GM21526 (cell line): ENCODE results near the gene TRIM16.
"Not testable (repeated sequence)": the region's sequence is repeated elsewhere in the genome, so short reads cannot be mapped to it uniquely, and the experiment has no call there.

Source experiments
- ATAC-seq: cut with Tn5 transposase; IDR thresholded peaks from one replicate; pipeline ENCODE4 v1.9.1; 2021; ENCODE audit warnings: moderate library complexity; ENCODE audit not compliant: unreplicated experiment, low FRiP score

Gene TRIM16

DNA sequence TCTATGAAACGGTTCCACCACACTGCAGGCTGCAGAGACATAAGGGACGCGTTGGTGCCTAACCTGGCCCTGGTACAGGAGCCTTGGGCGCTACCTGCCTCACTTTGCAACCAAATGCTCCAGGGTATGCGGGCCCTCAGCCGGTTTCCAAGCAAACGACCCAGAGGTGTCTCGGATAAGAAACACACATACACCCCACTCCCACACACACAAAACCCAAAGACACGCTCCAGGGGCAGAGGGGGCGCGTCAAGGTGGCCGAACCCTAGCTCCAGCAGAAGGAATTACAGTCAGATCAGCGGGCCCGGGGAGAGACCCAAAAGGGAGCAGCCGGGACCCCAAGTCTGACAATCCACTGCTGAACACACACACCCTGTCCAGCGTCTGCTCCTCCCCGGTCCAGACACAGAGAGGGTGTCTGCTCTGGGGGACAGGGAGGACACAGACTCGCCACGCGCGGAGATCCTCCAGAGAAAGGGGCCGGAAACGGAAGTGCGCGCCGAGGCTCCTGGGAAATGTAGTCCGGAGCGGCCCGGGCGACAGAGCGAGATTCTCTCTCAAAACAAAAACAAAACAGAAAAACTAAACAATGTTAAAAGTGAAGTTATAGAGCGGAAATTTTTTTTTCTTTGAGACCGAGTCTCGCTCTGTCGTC is at the start of gene TRIM16:
Gene TRIM16, minus strand, starts transcription at position 488 of the 655 bp plus-strand sequence. CDS start 32,702 bp downstream, outside the sequence.
- ATAC-seq = peak; percentile 93

DNA sequence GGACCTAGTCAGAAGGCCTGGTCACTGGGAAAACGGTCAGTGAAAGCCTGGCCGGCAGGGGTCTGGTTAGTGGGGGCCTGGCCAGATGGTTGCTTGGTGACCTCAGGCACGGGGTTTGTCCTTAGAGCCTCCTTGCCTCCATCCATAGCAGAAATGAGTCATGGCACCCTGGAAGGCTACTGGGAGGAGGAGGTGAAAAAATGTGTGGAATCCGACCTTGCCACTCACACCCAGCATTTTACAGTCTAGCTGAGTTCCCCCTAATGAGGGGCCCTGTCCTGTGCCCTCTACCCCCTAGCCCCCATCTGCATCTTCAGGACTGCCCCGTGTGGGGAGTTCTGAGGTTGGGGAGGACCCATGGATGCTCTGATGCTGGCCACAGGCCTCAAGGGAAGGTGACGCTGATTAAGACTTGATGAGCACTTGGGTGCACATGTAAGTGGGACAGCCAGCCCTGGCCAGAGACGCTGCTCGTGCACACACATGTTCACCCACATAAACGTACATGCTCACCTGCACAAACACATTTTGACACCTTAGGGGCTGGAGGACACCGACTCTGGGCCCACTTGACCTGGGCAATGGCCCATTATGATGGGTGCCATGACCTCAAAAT is 49.2 kb upstream of the TRIM16 start:
- not testable (repeated sequence) for ATAC-seq

DNA sequence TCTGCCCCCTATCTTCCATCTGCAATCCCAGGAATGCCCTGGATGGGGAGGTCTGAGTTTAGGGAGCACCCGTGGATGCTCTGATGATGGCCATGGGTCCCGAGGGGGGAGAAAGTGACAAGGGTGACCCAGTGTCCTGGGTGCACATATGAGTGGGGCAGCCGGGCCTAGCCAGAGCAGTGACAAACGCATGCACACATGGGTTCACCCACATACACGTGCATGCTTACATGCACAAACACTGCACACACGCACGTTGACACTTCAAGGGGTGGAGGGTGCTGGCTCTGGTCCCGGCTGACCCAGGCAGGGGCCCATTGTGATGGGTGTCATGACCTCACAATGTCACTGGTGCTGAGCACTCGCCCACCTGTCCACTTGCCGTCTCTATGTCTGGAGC is 47.8 kb upstream of the TRIM16 start, which contains the start of gene TBC1D26:
Gene TBC1D26, plus strand, starts transcription at position 384 of the 400 bp plus-strand sequence. CDS start 3,066 bp downstream, outside the sequence.
- ATAC-seq = not testable (repeated sequence)

DNA sequence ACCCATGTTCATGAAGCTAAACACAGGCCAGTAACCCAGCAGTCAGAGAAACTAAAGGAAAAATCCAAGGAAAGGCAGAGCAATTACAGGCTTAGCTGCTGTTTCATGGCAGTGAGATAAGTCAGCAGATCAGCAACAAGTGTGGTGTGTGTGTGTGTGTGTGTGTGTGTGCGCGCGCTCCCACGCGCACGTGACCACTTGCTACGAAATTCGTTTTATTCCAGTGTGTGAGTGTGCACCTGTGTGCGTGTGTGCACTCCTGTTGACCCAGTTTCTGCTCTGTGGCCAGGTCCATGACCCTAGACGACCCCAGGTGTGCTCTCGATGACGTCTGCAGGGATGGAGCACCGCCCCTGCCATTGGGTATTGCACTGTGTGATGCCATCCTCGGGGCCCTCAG is 46.4 kb upstream of the TRIM16 start:
- ATAC-seq = not testable (repeated sequence)

DNA sequence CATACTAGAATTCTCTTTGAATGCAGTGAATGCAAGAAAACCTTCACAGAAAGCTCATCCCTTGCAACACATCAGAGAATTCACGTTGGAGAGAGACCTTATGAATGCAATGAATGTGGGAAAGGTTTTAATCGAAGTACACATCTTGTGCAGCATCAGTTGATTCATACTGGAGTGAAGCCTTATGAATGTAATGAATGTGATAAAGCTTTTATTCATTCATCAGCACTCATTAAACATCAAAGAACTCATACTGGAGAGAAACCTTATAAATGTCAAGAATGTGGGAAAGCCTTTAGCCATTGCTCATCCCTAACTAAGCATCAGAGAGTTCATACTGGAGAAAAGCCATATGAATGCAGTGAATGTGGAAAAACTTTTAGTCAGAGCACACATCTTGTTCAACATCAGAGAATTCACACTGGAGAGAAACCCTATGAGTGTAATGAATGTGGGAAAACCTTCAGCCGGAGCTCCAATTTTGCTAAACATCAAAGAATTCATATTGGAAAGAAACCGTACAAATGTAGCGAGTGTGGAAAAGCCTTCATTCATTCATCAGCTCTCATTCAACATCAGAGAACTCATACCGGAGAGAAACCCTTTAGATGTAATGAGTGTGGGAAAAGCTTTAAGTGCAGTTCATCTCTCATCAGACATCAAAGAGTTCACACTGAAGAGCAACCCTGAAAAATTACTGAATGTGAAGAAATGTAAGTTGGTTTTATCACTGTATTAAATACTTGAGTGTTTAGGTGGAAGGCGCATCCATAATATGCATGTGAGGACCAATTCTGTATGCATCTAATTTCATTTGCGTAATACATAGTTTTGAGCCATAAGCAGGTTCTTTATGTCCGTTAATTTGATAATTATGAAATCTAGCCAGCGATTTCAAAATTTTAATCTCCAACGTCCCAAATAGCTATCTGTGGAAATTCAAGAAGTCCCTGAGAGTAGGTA is 32.8 kb upstream of the TRIM16 start:
- ATAC-seq = not testable (repeated sequence)

DNA sequence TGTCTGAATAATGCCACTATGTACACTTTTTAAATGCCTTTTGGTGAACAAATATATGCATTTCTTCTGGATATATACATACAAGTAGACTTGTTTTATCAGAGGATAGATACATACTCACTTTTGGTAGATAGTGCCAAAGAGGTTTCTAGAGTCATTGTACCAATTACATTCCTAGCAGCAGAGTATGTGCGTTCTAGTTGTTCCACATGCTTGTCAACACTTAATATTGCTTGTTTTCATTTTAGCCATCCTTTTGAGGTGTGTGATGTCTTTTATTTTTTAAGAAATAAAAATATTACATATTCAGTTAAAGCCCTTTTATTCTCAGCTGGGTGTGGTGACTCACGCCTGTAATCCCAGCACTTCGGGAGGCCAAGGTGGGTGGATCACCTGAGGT is 24.8 kb upstream of the TRIM16 start:
- ATAC-seq = not testable (repeated sequence)

DNA sequence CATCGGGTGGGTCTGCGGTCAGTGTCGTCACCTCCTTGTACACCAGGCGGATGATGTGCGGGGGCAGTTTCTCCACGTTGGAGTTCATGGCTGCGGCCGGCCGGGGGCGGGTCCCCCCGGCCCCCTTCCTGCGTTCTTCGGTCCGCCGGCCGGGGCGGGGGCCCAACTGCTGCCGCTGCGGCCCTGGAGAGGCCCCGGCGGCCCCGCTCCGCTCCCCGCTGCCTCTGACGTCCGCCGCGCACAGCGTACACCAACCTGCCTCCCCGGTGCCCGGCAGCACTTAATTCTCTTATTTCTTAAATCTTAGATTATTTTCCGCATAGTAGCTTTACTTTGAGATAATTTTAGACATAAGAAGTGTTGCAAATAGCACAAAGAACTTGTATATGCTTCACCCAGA is 20.7 kb upstream of the TRIM16 start:
- not testable (repeated sequence) for ATAC-seq

DNA sequence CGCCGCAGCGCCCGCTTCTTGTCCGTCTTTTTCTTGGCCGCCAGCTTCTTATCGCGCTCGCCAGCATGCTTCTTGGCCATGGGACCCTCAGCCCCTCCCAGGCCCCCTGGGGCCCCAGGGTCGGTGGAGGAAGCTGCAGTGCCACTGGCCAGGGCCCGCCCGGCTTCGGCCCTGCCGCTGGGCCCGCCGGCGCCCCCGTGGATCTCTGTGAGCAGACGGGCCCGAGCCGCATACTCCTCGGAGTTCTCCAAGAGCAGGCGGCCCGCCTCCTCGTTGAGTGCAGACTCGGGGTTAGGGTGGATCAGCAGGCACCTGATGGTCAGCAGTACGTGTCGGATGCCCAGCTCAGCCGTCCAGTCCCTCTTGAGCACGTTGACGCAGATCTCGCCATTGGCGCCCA is 20.1 kb upstream of the TRIM16 start:
- ATAC-seq = not testable (repeated sequence)

DNA sequence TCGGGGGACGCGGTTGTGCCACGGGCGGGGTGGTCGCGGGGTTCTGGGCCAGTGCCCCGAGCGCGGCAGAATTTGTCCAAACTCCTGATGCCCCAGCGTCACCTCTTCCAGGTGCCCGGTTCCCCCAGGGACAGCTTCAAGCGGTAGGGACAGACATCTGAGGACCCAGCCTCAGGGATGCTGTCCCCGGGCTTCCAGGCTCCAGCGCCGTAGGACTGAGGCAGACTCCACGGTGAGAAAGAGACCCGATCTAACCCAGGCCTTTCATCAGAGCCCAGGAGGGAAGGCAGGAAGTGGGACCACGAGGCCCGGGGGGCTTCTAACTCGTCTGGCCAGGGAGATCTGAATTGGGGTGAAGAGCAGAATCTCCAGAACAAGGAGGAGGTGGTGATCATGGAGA is 15.8 kb upstream of the TRIM16 start:
- not testable (repeated sequence) for ATAC-seq

DNA sequence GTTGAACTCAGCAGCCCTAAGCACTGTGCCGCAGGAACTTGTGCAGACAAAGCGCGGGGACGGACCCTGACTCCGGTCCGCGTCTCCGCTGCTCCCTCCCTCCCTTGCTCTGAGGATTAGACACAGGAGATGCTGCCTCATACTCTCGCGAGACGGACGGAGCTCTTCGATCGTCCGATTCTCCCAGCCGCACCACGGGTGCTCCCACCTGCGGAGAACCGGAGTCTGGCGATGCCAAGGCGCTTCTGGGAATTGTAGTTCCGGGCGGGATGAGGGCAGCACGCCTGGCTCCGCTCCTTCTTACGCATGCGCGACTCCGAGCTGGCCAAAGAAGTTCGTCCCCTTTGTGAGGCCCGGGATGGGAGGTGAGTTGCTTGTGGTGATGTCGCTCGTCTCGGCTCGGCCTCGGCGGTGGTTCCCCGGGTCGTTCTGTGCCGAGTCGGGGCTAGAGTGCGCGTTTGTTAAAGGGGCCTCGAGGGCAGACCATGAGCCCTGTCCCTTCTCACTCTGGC is 15.4 kb upstream of the TRIM16 start, which contains the start of gene ZNF286A:
Gene ZNF286A, plus strand, starts transcription at position 340 of the 512 bp plus-strand sequence. CDS start 578 bp downstream, outside the sequence.
- peak; percentile 98 for ATAC-seq

DNA sequence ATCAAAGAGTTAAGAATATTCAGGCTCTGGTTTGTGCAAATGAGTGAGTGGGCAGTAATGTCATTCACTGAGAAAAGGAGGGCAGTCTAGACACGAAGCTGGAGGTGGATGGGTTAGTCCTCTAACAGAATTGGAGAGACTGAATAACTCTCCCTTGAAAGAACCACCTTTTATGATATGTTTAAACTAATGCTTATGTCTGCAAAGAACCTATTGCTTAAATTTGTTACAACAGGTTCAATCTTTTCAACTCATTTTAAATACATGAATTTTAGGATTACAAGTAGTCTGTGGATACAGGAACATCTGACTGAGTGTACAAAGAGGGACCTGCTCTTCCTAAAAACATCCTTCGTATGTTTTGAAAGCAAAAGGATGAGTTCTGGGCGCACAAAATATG is 14.9 kb upstream of the TRIM16 start:
- not testable (repeated sequence) for ATAC-seq

DNA sequence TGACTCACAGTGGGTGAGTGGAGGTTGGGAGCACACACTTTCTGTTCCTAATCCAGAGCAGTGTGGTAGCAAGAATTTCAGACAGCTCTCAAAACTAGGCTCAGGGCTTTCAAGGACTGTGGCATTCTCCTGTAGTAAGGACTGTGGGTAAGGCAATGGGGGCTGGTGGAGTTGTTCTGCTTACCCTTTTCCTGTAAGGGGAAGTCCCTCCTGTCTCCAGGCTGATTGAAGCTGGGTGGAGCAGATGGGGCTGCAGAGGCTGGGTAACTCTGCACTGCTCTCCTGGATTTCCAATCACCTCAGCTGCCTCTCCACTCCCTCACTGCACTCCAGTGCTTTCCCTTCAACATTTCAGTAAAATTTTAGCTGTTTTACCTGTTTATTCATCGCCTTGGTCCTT is 3.4 kb upstream of the TRIM16 start:
- not testable (repeated sequence) for ATAC-seq

DNA sequence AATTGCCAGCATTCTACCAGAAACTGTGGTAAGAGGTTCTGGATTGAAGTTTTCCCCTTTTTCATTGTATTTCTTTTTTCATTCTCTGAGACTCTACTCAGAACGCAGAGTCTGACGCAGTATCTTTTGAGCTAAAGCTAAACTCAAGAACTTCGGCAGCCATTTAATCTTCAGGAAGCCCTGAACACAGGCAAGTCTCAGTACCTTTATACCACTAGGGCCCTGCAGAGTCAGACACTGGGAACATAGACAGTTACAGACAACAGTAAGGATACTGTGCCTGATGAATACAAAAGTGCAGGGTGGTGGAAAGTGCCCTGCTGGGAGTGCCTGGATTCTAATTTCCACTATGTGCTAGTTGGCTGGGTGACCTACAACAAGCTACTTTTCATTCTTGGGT is 976 bp downstream of the TRIM16 start:
- not testable (repeated sequence) for ATAC-seq

DNA sequence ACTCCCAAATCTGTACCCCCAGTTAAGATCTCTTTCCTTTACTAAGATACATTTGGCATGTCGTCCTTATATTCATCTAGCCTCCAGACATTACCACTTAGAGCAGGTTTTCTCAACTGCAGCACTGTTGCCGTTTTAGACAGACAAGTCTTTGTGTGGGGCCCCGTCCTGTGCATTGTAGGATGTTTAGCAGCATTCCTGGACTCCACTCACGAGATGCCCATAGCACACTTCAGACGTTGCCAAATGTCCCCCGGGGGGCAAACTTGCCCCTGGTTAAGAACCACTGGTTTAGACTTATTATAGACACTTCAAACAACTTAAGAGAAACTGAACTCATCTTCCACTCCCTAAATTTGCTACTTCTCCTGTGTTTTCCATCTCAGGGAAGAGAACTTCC is 8.1 kb downstream of the TRIM16 start:
- ATAC-seq = not testable (repeated sequence)

DNA sequence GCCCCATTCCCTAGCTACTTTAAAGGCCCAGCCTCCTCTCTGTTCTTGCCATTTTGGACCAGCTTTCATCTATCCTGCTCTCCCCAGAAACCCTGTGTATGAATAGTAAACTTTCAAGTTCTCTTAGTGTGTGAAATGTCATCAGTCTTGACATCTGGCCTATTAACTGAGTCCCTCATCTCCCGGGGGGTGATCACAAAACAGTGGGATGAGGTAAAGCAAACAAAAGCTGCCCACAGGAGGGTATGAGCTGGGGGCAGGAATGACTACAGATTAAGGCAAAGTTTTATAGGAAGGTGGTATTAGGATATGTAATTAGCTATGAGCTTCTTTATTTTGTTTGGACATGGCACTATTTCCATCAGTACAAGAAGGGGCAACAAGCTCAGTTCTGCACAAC is 9.5 kb downstream of the TRIM16 start:
- ATAC-seq = not testable (repeated sequence)

DNA sequence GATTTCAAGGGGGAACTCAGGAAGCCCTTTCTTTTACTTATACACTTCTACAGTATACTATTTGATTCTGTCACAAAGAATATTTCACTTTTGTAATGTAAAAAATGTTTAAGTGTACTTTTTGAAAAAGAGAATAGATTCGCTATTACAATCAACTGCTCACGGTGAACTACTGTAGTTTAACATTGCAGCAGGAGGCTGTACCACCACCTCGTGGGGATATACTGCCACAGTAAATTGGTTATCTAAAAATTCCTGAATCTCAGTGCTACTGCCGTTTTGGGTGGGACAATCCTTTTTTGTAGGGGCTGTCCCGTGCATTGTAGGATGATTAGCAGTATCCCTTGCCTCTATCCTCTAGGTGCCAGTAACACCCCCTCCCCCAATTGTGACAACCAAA is 14.6 kb downstream of the TRIM16 start:
- not testable (repeated sequence) for ATAC-seq

DNA sequence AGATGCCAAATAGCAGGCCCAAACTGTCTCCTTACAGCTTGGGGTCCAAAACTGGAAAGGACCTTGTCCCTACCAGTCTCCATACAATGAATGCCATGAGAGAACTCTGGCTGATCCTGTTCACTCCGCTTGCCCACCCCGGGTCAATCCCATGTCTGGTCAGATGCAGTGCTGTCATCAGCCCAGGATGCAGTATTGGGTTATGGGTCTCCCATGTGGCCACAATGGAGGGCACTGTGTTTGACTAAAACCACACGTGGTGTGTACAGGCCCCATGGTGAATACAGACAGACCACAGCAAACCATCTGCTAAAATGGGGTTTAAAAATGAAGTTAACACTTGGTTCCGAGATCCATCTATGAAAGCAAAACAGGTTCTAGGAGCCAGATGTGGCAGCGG is 20.4 kb downstream of the TRIM16 start:
- ATAC-seq = no peak

DNA sequence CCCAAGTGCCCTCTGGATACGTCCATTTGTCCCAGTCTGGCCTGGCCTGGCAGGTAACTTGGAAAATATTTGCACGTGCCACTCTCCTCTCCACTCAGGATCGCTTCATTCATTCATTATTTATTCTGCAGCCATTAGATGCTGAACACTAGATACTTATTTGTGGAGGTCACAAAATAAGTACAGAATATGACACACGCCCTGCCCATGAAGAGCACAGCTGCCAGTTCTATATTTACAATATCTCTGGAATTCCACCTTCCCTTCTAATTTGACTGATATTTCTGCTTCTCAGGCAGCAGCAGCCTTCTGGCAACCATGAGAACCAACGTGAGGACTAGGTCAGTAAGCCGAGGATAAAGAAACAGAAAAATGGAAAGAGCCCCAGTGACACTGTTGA is 20.9 kb downstream of the TRIM16 start:
- ATAC-seq = no peak

DNA sequence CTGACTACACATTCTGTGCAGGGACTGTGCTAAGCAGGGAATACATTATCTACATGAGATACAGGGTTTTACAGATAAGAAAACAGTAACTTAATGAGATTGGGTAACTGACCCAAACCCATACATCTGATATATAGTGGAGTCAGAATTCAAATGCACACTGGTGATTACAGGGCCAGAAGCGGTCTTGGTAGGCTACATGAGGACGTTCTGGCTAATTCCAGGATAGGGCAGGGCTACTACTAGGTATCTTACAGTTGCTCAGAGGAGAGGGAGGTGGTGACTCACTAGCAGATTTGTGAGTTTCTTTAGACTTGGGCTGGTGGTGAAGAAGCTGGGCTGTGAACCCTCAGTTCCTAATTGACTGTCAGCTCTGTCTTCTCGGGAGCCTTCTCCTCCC is 21.4 kb downstream of the TRIM16 start:
- no peak for ATAC-seq

DNA sequence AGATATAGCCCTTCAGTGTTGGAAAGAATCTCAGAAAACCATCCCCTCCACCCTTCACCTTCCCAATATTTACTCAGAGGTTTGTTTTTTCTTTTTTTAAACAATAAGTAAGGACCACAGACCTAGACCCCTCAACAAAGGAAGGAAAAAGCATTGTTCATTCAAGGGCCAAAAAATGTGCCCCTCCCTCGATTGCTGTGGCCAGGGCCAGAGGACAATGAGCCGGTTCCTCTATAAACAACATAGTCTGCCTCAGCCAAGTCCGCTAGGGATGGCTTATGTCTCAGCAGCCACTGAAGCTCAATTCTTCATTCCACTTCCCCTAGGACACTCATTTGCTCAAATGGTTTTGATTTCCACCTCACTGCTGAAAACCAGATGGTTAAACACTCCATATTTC is 24.0 kb downstream of the TRIM16 start:
- no peak for ATAC-seq

DNA sequence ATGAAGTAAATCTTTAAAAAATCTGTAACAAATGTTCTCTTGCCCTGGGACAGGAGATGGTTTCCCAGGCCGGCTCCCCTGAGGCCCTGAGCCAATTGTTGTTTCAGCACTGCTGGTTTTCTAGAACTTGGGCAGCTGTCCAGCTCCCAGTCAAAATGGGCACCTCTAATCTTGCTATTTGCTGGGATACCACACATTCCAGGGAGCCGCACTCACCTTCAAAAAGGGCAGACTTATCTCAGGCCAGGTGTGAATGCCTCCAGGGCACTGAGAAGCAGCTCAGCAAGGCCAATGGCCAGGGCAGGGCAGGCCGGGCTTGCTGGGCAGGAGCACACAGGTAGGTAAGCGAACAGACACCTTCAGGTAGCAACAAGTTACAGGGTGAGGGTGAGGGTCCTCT is 24.4 kb downstream of the TRIM16 start:
- ATAC-seq = no peak
